Activated T-cell treated with anti-CD3 and anti-CD28 coated beads, Interleukin-2, amount 50 U/mL, for 24 hours (primary cell): ENCODE data around the gene NEK7.
"Not testable (repeated sequence)": the region's sequence is repeated elsewhere in the genome, so short reads cannot be mapped to it uniquely, and the experiment has no call there.

Experiments
- DNase-seq: peaks from one replicate; pipeline ENCODE4 v3.0.0-alpha.2; 2020
- H3K27ac Mint-ChIP-seq: 2 replicates; pipeline ENCODE4 v1.8.0; 2020; ENCODE audit warnings: mild to moderate bottlenecking, mixed read lengths
- H3K27me3 Mint-ChIP-seq: 2 replicates; pipeline ENCODE4 v1.8.0; 2020; ENCODE audit warnings: mixed read lengths
- H3K36me3 Mint-ChIP-seq: 2 replicates; pipeline ENCODE4 v1.8.0; 2020; ENCODE audit warnings: low read depth, mixed read lengths
- H3K4me1 Mint-ChIP-seq: 2 replicates; pipeline ENCODE4 v1.8.0; 2020; ENCODE audit warnings: low read depth, mixed read lengths
- H3K4me3 Mint-ChIP-seq: 2 replicates; pipeline ENCODE4 v1.8.0; 2020; ENCODE audit warnings: mild to moderate bottlenecking, moderate library complexity, mixed read lengths
- H3K9me3 Mint-ChIP-seq: 2 replicates; pipeline ENCODE4 v1.8.0; 2020; ENCODE audit warnings: mixed read lengths

The NEK7 gene

DNA sequence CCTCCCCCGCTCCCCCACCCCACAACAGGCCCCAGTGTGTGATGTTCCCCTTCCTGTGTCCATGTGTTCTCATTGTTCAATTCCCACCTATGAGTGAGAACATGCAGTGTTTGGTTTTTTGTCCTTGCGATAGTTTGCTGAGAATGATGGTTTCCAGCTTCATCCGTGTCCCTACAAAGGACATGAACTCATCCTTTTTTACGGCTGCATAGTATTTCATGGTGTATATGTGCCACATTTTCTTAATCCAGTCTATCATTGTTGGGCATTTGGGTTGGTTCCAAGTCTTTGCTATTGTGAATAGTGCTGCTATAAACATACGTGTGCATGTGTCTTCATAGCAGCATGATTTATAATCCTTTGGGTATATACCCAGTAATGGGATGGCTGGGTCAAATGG lies 70.2 kb downstream of the NEK7 start:
- not testable (repeated sequence) for DNase-seq, H3K9me3 Mint-ChIP-seq, H3K4me3 Mint-ChIP-seq, H3K27me3 Mint-ChIP-seq, H3K27ac Mint-ChIP-seq
- Mint-ChIP-seq H3K36me3 (peaks cover 40% of the 10 kb centered on the region), H3K4me1 (peaks cover 42% of the 10 kb centered on the region)

DNA sequence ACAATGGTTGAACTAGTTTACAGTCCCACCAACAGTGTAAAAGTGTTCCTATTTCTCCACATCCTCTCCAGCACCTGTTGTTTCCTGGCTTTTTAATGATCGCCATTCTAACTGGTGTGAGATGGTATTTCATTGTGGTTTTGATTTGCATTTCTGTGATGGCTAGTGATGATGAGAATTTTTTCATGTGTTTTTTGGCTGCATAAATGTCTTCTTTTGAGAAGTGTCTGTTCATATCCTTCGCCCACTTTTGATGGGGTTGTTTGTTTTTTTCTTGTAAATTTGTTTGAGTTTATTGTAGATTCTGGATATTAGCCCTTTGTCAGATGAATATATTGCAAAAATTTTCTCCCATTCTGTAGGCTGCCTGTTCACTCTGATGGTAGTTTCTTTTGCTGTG lies 70.7 kb downstream of the NEK7 start:
- DNase-seq, H3K4me3 Mint-ChIP-seq, H3K27ac Mint-ChIP-seq, H3K27me3 Mint-ChIP-seq, H3K9me3 Mint-ChIP-seq: not testable (repeated sequence)
- H3K36me3 Mint-ChIP-seq = peaks cover 36% of the 10 kb centered on the region
- peaks cover 45% of the 10 kb centered on the region for H3K4me1 Mint-ChIP-seq

DNA sequence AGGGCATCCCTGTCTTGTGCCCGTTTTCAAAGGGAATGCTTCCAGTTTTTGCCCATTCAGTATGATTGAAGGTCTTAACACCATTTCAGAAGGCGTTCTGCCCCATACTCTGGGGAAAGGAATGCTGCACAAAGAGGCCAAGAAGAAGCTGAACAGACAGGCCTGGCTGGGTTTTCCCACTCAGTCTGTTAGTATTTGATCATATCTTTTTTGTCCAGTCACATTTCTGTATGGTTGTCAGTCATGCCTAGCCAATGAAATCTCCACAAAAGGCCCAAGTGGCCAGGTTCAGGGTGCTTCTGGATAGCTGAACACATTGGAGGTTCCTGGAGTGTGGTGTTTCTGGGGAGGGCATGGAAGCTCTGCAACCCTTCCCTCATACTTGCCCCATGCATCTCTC lies 72.1 kb downstream of the NEK7 start:
- no peaks in the 10 kb centered on the region for H3K27me3 Mint-ChIP-seq
- peaks cover 3% of the 10 kb centered on the region for H3K9me3 Mint-ChIP-seq
- peaks cover 29% of the 10 kb centered on the region for H3K36me3 Mint-ChIP-seq
- DNase-seq = no peak
- H3K4me1 Mint-ChIP-seq = peaks cover 44% of the 10 kb centered on the region
- H3K27ac Mint-ChIP-seq = no peak overlapping the region
- no peak overlapping the region for H3K4me3 Mint-ChIP-seq

DNA sequence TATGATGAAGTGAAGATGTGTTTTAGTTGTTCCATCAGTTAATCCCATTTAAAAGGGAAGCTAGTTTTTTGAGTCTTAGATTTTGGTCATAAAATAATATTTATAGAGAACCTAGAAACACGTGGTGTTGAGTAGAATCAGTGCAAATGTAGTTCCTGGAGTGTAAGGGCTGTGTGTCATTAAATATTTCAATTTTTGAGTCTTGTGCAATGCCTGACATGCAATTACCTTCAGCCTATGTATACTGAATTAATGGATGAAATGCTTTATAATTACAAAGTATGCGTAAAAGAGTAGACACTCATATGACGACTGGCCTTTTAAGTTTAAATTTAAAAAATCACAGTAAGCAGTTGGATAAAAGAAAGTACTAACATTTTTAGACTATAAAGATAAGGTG lies 75.0 kb downstream of the NEK7 start:
- Mint-ChIP-seq H3K27me3 (no peaks in the 10 kb centered on the region), H3K9me3 (peaks cover under 1% of the 10 kb centered on the region), H3K4me1 (peaks cover 44% of the 10 kb centered on the region), H3K27ac (no peak overlapping the region), H3K4me3 (no peak overlapping the region), H3K36me3 (peaks cover 27% of the 10 kb centered on the region)
- no peak for DNase-seq

DNA sequence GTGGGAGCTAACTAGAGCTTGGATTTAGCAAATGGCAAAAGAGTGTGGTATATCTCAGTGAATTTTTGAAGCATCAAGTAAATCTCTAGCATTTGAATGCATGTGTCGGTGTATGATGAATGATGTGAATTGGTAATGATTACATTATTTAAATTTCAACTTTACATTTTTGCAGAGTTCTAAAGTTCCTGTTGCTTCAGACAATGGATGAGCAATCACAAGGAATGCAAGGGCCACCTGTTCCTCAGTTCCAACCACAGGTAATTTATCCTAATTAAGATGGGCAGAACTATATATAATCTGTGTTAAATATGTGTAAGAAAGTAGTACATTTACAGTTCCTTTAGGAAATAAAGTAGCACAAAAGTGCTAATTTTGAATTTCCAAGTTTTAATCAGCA lies 75.6 kb downstream of the NEK7 start:
- no peak for DNase-seq
- Mint-ChIP-seq H3K4me3 (no peak overlapping the region), H3K9me3 (no peaks in the 10 kb centered on the region), H3K4me1 (peaks cover 44% of the 10 kb centered on the region), H3K27ac (no peak overlapping the region), H3K36me3 (peaks cover 23% of the 10 kb centered on the region), H3K27me3 (no peaks in the 10 kb centered on the region)

DNA sequence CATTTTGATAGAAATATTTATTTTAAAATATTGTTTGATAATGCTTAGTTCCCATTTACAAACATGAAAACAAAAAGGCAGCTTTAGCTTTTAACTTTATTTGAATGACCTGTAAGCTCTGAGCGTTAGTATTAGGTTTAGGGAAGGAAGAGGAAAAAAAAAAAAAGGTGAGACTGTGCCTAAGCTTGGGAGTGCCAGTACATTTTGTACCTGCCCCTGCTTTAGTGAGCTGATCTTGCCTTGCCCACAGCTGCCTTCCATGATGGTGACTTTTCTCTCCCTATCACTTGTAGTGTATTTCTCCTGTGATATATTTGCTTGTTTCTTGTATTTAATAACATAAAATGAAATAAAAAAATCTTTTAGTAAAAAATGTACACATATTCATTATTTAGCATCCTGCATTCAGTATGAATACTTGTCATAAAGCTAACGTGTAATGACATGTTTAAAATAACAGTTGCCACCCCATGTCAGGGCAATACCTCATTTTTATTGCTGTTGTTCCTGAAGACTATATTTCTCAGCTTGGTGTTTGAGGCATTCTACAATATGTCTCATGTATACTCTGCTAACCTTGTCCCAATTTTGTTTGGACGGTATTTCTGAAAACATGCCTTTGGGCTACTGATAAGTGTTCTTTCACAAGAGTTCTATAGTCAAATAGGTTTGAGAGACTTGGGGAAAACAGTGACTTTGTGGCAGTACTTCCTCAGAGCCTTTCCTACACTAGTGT lies 76.3 kb downstream of the NEK7 start:
- DNase-seq = no peak
- H3K27ac Mint-ChIP-seq = no peak overlapping the region
- H3K9me3 Mint-ChIP-seq = no peaks in the 10 kb centered on the region
- H3K36me3 Mint-ChIP-seq = peaks cover 20% of the 10 kb centered on the region
- peaks cover 44% of the 10 kb centered on the region for H3K4me1 Mint-ChIP-seq
- no peaks in the 10 kb centered on the region for H3K27me3 Mint-ChIP-seq
- no peak overlapping the region for H3K4me3 Mint-ChIP-seq

DNA sequence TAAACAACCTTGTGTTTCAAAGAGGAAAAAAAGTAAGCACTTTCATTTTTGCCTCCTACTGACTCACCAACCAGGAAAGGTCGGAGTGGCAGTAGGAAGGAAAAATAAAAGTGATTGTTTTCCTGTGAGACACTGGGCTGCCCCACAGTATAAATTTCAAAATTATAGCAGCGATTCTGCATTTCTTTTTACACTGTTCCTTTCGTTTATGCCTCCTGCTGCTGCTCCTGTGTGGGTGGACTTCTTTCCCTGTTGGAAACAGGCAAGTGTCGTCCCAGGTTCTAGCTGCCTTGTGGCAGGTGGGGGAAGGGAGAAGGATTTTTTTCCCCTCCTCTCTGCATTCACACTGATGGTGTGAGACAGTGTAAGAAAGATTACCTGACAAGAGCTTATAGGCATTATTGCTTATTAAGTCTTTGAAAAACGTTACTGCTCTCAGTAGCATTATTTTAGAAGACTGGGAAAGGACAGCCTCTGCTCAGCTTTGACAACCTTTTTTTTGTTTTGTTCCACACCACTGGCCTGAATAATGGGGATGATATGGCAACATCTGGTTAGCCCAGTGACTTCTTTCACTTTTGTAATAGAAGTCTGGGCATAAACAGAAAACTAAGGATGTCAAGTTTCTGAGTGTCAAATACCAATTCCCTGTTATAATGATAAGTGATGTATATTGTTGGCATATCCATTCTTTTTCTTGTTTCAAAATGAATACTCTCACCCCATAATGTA lies 77.9 kb downstream of the NEK7 start:
- H3K27me3 Mint-ChIP-seq = no peaks in the 10 kb centered on the region

DNA sequence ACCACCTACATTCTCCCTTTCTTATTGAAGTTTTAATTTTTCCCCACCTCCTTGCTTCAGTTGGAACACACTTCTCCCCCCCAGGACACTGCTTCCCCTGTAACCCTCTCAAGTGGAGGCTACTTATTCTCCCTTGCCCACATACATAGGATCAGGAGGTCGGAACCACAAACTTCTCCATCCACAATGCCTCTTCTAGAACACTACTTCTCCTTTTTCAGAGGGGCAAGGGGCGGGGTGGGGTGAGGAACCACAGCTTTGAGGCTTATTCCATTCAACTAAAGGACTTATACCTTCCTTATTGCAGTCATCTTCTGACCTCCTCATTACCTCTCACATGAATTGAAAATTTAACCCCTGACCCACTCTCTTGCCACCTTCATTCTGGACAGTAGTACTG lies 81.3 kb downstream of the NEK7 start:
- Mint-ChIP-seq H3K9me3 (no peaks in the 10 kb centered on the region), H3K36me3 (peaks cover 25% of the 10 kb centered on the region), H3K27me3 (no peaks in the 10 kb centered on the region), H3K4me1 (peaks cover 46% of the 10 kb centered on the region), H3K27ac (no peak overlapping the region), H3K4me3 (no peak overlapping the region)
- DNase-seq = no peak

More for the DNA sequence above, 77.9 kb downstream of the NEK7 start:
- Mint-ChIP-seq H3K4me3 (peak overlapping the region; percentile 53), H3K4me1 (peaks cover 41% of the 10 kb centered on the region), H3K27ac (peak overlapping the region; percentile 70), H3K36me3 (peaks cover 18% of the 10 kb centered on the region), H3K9me3 (no peaks in the 10 kb centered on the region)
- peak; percentile 31 for DNase-seq

DNA sequence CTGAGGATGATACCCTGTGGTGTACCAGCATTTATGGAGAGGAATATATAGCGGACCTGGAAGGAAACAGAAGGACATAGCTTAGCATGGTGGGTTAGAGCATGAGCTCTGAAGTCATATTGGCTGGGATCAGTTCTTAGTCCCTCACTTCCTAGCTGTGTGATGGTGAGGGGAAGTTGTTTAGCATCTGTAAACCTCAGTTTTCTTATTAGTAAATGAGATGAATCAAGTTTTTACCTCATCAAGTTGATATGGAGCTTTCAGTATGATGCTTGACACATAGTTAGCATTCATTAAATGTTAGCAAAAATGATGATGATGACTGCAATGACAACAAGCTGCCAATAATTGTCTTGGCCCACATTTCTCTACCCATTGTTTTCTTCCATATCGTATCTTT lies 84.8 kb downstream of the NEK7 start:
- Mint-ChIP-seq H3K4me1 (peaks cover 47% of the 10 kb centered on the region), H3K4me3 (no peak overlapping the region), H3K27ac (peak overlapping the region; percentile 42), H3K36me3 (peaks cover 31% of the 10 kb centered on the region), H3K27me3 (no peaks in the 10 kb centered on the region), H3K9me3 (no peaks in the 10 kb centered on the region)
- no peak for DNase-seq

DNA sequence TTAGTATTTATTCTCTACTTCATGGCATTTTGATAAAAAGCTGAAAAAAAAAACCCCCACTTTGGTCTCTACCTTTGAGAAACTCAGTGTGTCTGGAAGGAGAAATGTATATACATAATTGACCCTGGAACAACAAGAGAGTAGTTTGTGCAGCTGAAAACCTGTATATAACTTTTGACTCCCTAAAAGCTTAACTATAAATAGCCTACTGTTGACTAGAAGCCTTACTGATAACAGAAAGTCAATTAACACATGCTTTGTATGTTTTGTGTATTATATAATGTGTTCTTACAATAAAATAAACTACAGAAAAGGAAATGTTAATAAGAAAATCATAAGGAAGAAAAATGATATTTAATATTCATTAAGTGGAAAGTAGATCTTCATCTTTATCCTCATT lies 88.0 kb downstream of the NEK7 start:
- H3K9me3 Mint-ChIP-seq = peaks cover 2% of the 10 kb centered on the region
- peaks cover 42% of the 10 kb centered on the region for H3K4me1 Mint-ChIP-seq
- H3K27ac Mint-ChIP-seq = no peak overlapping the region
- H3K4me3 Mint-ChIP-seq = no peak overlapping the region
- no peak for DNase-seq
- H3K36me3 Mint-ChIP-seq = peaks cover 39% of the 10 kb centered on the region
- H3K27me3 Mint-ChIP-seq = no peaks in the 10 kb centered on the region

DNA sequence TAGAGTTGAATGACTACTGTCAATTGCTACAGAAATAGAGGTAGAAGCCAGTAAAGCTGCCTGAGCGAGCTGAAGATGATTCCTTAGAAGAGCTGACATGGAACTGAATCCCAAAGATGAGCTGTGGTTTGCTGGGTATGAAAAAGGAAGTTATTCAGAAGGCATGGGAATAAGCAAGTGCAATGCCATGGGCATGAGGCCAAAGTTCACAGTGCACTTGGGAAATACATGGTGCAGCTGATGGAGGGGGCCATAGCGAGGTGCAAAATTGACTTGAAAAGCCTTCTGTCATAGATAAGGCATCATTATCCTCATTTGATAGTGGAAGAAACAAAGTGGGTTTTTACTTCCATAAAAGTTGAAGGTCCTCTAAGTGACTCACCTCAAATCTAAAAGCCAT lies 88.6 kb downstream of the NEK7 start:
- no peak overlapping the region for H3K27ac Mint-ChIP-seq
- no peak overlapping the region for H3K4me3 Mint-ChIP-seq
- no peak for DNase-seq
- peaks cover 34% of the 10 kb centered on the region for H3K36me3 Mint-ChIP-seq
- peaks cover 2% of the 10 kb centered on the region for H3K9me3 Mint-ChIP-seq
- H3K27me3 Mint-ChIP-seq = no peaks in the 10 kb centered on the region
- H3K4me1 Mint-ChIP-seq = peaks cover 37% of the 10 kb centered on the region

DNA sequence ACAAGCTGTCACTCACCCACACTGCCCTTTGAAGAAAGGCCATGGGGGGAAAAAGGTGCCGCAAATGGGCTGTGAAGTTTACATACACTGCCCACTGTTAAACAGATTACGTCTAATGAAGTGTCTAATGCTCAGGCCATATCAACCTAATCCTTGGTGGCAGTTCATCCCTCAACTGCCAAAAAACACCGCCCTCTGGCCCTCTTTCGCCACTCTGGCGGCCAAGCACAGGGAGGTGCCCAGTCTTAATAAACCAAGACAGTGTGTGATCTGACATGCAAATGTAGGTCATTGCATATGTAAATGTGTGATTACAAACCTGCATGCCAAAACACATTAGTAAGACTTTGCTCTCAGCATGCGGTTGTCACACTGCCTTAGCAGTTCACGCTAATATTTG lies 89.5 kb downstream of the NEK7 start:
- no peak overlapping the region for H3K4me3 Mint-ChIP-seq
- H3K9me3 Mint-ChIP-seq = peaks cover 2% of the 10 kb centered on the region
- no peak for DNase-seq
- peaks cover 34% of the 10 kb centered on the region for H3K4me1 Mint-ChIP-seq
- no peaks in the 10 kb centered on the region for H3K27me3 Mint-ChIP-seq
- no peak overlapping the region for H3K27ac Mint-ChIP-seq
- H3K36me3 Mint-ChIP-seq = peaks cover 32% of the 10 kb centered on the region

DNA sequence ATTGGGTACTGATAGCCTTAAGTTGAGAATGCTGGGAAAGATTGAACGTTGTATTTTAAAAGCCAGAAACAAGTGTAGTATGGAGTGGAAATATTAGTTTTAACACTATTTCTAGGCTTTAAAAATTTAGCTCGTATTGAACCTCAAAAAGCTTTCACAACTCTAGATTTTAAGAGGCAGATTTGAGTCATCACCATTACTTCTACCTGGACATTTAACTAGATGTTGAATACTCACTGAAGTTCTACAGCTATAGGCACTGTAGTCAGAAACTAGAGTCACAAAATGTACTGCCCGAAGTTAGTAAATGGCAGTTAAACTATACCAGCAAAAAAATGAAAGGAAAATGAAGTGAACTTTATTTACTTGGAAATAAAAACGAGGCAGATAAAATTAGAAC lies 96.5 kb downstream of the NEK7 start:
- Mint-ChIP-seq H3K4me3 (no peak overlapping the region), H3K4me1 (peaks cover 60% of the 10 kb centered on the region), H3K9me3 (no peaks in the 10 kb centered on the region), H3K27ac (peak overlapping the region; percentile 90), H3K36me3 (peaks cover 14% of the 10 kb centered on the region), H3K27me3 (no peaks in the 10 kb centered on the region)
- DNase-seq = no peak

DNA sequence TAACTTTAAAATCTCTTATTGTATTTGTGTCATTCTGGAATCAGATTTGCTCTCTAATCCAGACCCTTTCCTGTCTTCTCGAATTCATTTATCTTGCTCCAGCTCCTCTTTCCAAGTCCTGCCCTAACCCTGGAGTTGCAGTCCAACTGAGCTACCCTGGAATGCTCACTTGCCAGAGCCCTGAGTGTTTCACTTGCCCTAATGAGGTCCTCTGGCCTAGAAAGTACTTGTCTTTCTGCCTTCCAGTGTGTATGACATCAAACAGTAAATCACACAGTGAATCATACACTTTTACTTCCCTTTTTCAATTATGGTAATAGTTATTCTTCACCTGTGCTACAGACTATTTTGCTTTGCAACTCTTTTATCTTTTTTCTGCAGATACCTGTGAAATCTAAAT lies 96.9 kb downstream of the NEK7 start:
- peaks cover 62% of the 10 kb centered on the region for H3K4me1 Mint-ChIP-seq
- DNase-seq = peak; percentile 48
- H3K36me3 Mint-ChIP-seq = peaks cover 14% of the 10 kb centered on the region
- H3K27ac Mint-ChIP-seq = peak overlapping the region; percentile 90
- peak overlapping the region; percentile 47 for H3K4me3 Mint-ChIP-seq
- no peaks in the 10 kb centered on the region for H3K27me3 Mint-ChIP-seq
- H3K9me3 Mint-ChIP-seq = no peaks in the 10 kb centered on the region

DNA sequence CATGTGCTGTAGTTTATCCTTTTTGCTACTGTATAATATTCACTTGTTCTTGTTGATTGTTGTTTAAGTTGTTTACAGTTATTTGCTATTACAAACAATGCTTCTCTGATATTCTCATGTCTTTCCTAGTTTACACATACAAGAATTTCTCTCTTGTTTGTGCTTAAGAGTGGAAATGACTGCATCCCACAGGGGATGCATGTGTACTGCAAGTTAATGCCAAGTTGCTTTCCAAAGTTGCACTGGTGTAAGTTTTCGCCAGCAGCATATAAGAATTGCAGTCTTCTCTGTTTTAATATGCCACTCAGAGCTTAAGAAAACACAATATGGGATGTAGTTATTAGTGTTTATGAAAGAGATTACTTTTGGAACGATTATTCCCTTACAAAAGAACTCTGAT lies 97.7 kb downstream of the NEK7 start:
- DNase-seq = no peak
- no peaks in the 10 kb centered on the region for H3K9me3 Mint-ChIP-seq
- H3K36me3 Mint-ChIP-seq = peaks cover 8% of the 10 kb centered on the region
- H3K4me3 Mint-ChIP-seq = no peak overlapping the region
- no peak overlapping the region for H3K27ac Mint-ChIP-seq
- no peaks in the 10 kb centered on the region for H3K27me3 Mint-ChIP-seq
- H3K4me1 Mint-ChIP-seq = peaks cover 69% of the 10 kb centered on the region
